NCI-H345 treated with DMSO at 0.1 percent for 48 hours (cell line): ENCODE results near the gene CAPN2.

Experiments used
- DNase-seq: peaks from one replicate; lab custom pipeline; 2025; ENCODE audit not compliant: unreplicated experiment; lab: John Stamatoyannopoulos, UW

Gene CAPN2

DNA sequence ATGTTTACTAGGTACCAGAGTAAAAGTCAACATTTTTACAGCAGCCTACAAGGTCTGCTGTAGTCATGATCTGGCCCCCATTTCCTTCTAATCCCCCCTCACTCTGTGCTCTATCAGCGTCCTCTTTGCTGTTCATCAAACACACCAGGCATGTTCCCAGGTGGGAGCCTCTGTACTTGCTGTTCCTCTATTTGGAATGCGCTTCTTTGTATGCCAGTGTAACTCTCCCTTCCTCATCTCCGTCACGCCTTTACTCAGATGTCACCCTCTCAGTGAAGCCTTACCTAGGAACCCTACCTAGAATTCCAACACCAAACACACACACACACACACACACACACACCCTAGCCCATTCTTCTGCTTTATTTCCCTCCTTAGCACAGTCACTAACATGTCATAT, 112.4 kb downstream of the CAPN2 start:
- DNase-seq = no peak
